ENCODE data around the gene PPP1R7. TPM values are rescaled to one million over a fixed set of nuclear protein-coding genes. Genes with fewer than 3 reads are reported as not detected.

Gene PPP1R7
- total RNA-seq, 1 experiment from 2014 or later = 43.9 TPM

GRCh38 chr2:241116606-241117560 lies 33.4 kb upstream of the PPP1R7 start:
- intact Hi-C loops (cut with micrococcal nuclease) = no loop called here
- ChIA-PET POLR2A (interaction anchor here (0.7 to 1.0 kb wide), 2 partner anchors 14 to 27 kb away, joined by 3 to 4 read pairs; partner anchors contain the start of gene MTERF4), CTCF (no interaction called here)
- Mint-ChIP-seq H3K27ac (ENCODE audit: low read depth, unreplicated experiment) (no peak overlapping the region), H3K27me3 (ENCODE audit: insufficient read depth, unreplicated experiment) (no peaks in the 10 kb centered on the region), H3K4me3 (ENCODE audit: unreplicated experiment) (no peak overlapping the region), H3K9me3 (ENCODE audit: unreplicated experiment) (no peaks in the 10 kb centered on the region), H3K36me3 (ENCODE audit: insufficient read depth, unreplicated experiment) (peaks cover 9% of the 10 kb centered on the region), H3K4me1 (ENCODE audit: insufficient read depth, unreplicated experiment) (no peaks in the 10 kb centered on the region)
- DNase-seq (ENCODE audit: unreplicated experiment) = no peak
- BruUV-seq (replicated peaks) = no TSS peak
- no peak for TF ChIP-seq CTCF (IDR thresholded peaks at IDR 0.05; ENCODE audit: unreplicated experiment)

- CTCF ChIA-PET = no interaction called here
- H3K27me3 Mint-ChIP-seq (ENCODE audit: insufficient read depth, unreplicated experiment) = no peaks in the 10 kb centered on the region
- no TSS peak for BruUV-seq (replicated peaks)
- H3K4me1 Mint-ChIP-seq (ENCODE audit: insufficient read depth, unreplicated experiment) = no peaks in the 10 kb centered on the region
- peaks cover 4% of the 10 kb centered on the region for H3K36me3 Mint-ChIP-seq (ENCODE audit: insufficient read depth, unreplicated experiment)
- intact Hi-C loops (cut with micrococcal nuclease) = no loop called here
- POLR2A ChIA-PET = no interaction called here
- no peaks in the 10 kb centered on the region for H3K9me3 Mint-ChIP-seq (ENCODE audit: unreplicated experiment)
- no peak overlapping the region for H3K27ac Mint-ChIP-seq (ENCODE audit: low read depth, unreplicated experiment)
- DNase-seq (ENCODE audit: unreplicated experiment) = no peak
- no peak for TF ChIP-seq CTCF (IDR thresholded peaks at IDR 0.05; ENCODE audit: unreplicated experiment)
- H3K4me3 Mint-ChIP-seq (ENCODE audit: unreplicated experiment) = no peak overlapping the region
Measured at GRCh38 chr2:241118737-241119505, 31.3 kb upstream of the PPP1R7 start.

- CTCF ChIA-PET = no interaction called here
- POLR2A ChIA-PET = interaction anchor here (1.3 kb wide), 1 partner anchor 18 kb away, joined by 5 read pairs; the partner anchor contains the start of gene MTERF4
- BruUV-seq (replicated peaks) = no TSS peak
- intact Hi-C loops (cut with micrococcal nuclease) = no loop called here
- Mint-ChIP-seq H3K27ac (ENCODE audit: low read depth, unreplicated experiment) (no peak overlapping the region), H3K27me3 (ENCODE audit: insufficient read depth, unreplicated experiment) (no peaks in the 10 kb centered on the region), H3K9me3 (ENCODE audit: unreplicated experiment) (no peaks in the 10 kb centered on the region), H3K4me3 (ENCODE audit: unreplicated experiment) (no peak overlapping the region), H3K36me3 (ENCODE audit: insufficient read depth, unreplicated experiment) (no peaks in the 10 kb centered on the region), H3K4me1 (ENCODE audit: insufficient read depth, unreplicated experiment) (no peaks in the 10 kb centered on the region)
- DNase-seq (ENCODE audit: unreplicated experiment) = no peak
- TF ChIP-seq CTCF (IDR thresholded peaks at IDR 0.05; ENCODE audit: unreplicated experiment) = no peak
Measured at GRCh38 chr2:241120440-241120839, 29.8 kb upstream of the PPP1R7 start.

GRCh38 chr2:241121008-241121407 lies 29.3 kb upstream of the PPP1R7 start:
- DNase-seq (ENCODE audit: unreplicated experiment) = no peak
- TF ChIP-seq CTCF (IDR thresholded peaks at IDR 0.05; ENCODE audit: unreplicated experiment) = no peak
- intact Hi-C loops (cut with micrococcal nuclease) = no loop called here
- BruUV-seq (replicated peaks) = no TSS peak
- Mint-ChIP-seq H3K4me3 (ENCODE audit: unreplicated experiment) (no peak overlapping the region), H3K36me3 (ENCODE audit: insufficient read depth, unreplicated experiment) (no peaks in the 10 kb centered on the region), H3K27me3 (ENCODE audit: insufficient read depth, unreplicated experiment) (no peaks in the 10 kb centered on the region), H3K9me3 (ENCODE audit: unreplicated experiment) (no peaks in the 10 kb centered on the region), H3K4me1 (ENCODE audit: insufficient read depth, unreplicated experiment) (no peaks in the 10 kb centered on the region), H3K27ac (ENCODE audit: low read depth, unreplicated experiment) (no peak overlapping the region)
- CTCF ChIA-PET = no interaction called here
- POLR2A ChIA-PET = interaction anchor here (1.3 kb wide), 1 partner anchor 19 kb away, joined by 5 read pairs; the partner anchor contains the start of gene MTERF4
